HepG2 (cell line): Measurements from ENCODE around the gene TMEM14A. TPM values are rescaled to one million over a fixed set of nuclear protein-coding genes. Genes with fewer than 3 reads are reported as not detected.

Source experiments
- ETV6 ChIP-seq: sonication (generic); formaldehyde crosslinking; conservative IDR thresholded peaks from 2 replicates; pipeline ENCODE4 v1.4.0; 2020; ENCODE audit warnings: missing genetic modification reagents
- HIVEP1 ChIP-seq: sonication (generic); formaldehyde crosslinking; IDR thresholded peaks from 2 replicates; pipeline ENCODE4 v1.4.0; 2020; ENCODE audit warnings: mild to moderate bottlenecking, missing genetic modification reagents
- NCOR1 ChIP-seq: fragments of 200-600 bp; sonication (generic); IDR thresholded peaks from 2 replicates; pipeline ENCODE4 v1.7.0; 2017; ENCODE audit warnings: antibody characterized with exemption, low read length, borderline replicate concordance
- XRCC5 ChIP-seq: fragments of 200-400 bp; formaldehyde crosslinking; optimal IDR thresholded peaks from 2 replicates; pipeline ENCODE3; 2017; ENCODE audit warnings: mild to moderate bottlenecking, low read length
- ZKSCAN8 ChIP-seq: IDR thresholded peaks from 2 replicates; pipeline ENCODE4 v1.6.1; 2016; ENCODE audit warnings: borderline replicate concordance, missing genetic modification reagents, missing compliant biosample characterization
- ZNF12 ChIP-seq: sonication (generic); formaldehyde crosslinking; IDR thresholded peaks from 2 replicates; pipeline ENCODE4 v1.5.0; 2020; ENCODE audit warnings: missing genetic modification reagents
- ZNF317 ChIP-seq: sonication (generic); formaldehyde crosslinking; IDR thresholded peaks from 2 replicates; pipeline ENCODE4 v1.5.0; 2020; ENCODE audit warnings: mild to moderate bottlenecking, missing genetic modification reagents
- ZNF562 ChIP-seq: sonication (generic); formaldehyde crosslinking; IDR thresholded peaks from 2 replicates; pipeline ENCODE4 v1.8.0; 2022; ENCODE audit warnings: missing genetic modification reagents, borderline replicate concordance
- ZNF776 ChIP-seq: sonication (generic); formaldehyde crosslinking; IDR thresholded peaks from 2 replicates; pipeline ENCODE4 v1.4.0; 2020; ENCODE audit warnings: mild to moderate bottlenecking, missing genetic modification reagents
- ZNF788 ChIP-seq: sonication (generic); formaldehyde crosslinking; IDR thresholded peaks from 2 replicates; pipeline ENCODE4 v1.5.0; 2020; ENCODE audit warnings: mild to moderate bottlenecking, missing genetic modification reagents, borderline replicate concordance
- polyA plus RNA-seq, 8 experiments: library from polyadenylated mRNA; depleted of rRNA in 3 of 8; stranded (reverse) in 7 of 8; unstranded in 1 of 8; fragments of >200 nt; fragmentation: Illumina TruSeq in 4 of 8; extraction: Trizol in 4 of 8; gene quantifications; 2 replicates each; pipeline versions ENCODE4 v1.2.1 to v1.2.3, GENCODE V29; 2011 to 2016; ENCODE audit warnings: low read depth in 4 of 8, missing spikeins in 1 of 8, mixed read lengths in 1 of 8; ENCODE audit not compliant: insufficient read depth in 1 of 8
- total RNA-seq, 5 experiments: library from RNA; depleted of rRNA; stranded (reverse); fragments of >200 nt; fragmentation: Illumina TruSeq; extraction: Trizol; gene quantifications; 2 replicates each; pipeline ENCODE4 v1.2.3, GENCODE V29; 2016; ENCODE audit warnings: low read depth in 1 of 5
- TF ChIP-seq, protein P1 (sequence below): sonication (generic); formaldehyde crosslinking; conservative IDR thresholded peaks from 2 replicates; pipeline ENCODE4 v1.8.0; 2022; ENCODE audit warnings: mild to moderate bottlenecking, moderate library complexity, missing genetic modification reagents
- TF ChIP-seq, protein P2 (sequence below): sonication (generic); formaldehyde crosslinking; IDR thresholded peaks from 2 replicates; pipeline ENCODE4 v1.4.0; 2020; ENCODE audit warnings: low read depth, missing genetic modification reagents
- TF ChIP-seq, protein P3 (sequence below): sonication (generic); formaldehyde crosslinking; IDR thresholded peaks from 2 replicates; pipeline ENCODE4 v1.4.0; 2020; ENCODE audit warnings: missing genetic modification reagents, low read depth, mild to moderate bottlenecking, borderline replicate concordance
- TF ChIP-seq, protein P4 (sequence below): sonication (generic); formaldehyde crosslinking; IDR thresholded peaks from 2 replicates; pipeline ENCODE4 v1.4.0; 2020; ENCODE audit warnings: missing genetic modification reagents
- TF ChIP-seq, protein P5 (sequence below): sonication (generic); formaldehyde crosslinking; IDR thresholded peaks from 2 replicates; pipeline ENCODE4 v1.8.0; 2022; ENCODE audit warnings: missing genetic modification reagents, mild to moderate bottlenecking, moderate library complexity, borderline replicate concordance

Gene TMEM14A
- total and polyA plus RNA-seq, 2 of the 13 experiments (the other 11 are each of a cell fraction or from before 2014, with no cell fraction given): 24.6 to 73.7 TPM

DNA sequence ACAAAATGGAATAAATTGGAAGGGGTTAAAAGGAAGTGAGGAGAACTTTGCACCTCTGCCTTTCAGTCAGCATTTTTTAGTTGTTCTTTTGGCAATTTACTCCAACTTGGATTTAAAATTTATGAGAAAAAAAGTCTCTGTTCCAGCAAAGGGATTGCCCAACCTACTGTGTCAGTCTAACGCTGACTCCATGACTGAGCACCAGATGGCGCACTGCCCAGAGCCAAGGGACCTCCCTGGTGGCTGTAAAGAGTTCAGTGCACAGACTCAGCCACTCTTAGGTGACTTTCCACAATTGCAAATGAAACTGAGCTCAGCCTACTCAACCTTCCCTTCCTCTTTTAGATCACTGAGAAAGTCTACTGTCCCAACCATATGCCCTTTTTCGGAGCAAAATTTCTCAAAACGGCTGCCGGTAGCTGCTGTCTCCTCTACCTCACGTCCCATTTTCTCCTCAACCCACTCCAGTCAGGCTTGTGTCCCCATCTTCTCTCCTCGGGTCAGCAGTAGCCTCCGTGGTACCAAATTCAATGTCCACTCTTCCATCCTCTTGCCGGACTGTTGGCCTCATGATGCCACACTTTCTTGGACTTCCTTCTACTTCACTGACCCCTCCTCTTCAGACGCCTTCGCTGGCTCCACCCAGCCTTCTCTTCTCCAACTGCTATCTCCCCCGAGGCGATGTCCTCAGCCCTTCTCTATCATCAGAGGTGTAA is 53.7 kb downstream of the TMEM14A start (continued):
- TF ChIP-seq ZNF788 (CRISPR knock-in tag) (no peak; the same call in 1 of the 2 replicates), HIVEP1 (CRISPR knock-in tag) (0 out of 2 replicates have a peak, but pooled peaks have one; percentile 49), ZNF12 (CRISPR knock-in tag) (peak; percentile 49), XRCC5 (peak; percentile 95), ZKSCAN8 (no peak), ETV6 (CRISPR knock-in tag) (no peak), NCOR1 (no peak), ZNF562 (CRISPR knock-in tag) (no peak), ZNF317 (no peak), ZNF776 (no peak)
- TF ChIP-seq, protein P1, sequence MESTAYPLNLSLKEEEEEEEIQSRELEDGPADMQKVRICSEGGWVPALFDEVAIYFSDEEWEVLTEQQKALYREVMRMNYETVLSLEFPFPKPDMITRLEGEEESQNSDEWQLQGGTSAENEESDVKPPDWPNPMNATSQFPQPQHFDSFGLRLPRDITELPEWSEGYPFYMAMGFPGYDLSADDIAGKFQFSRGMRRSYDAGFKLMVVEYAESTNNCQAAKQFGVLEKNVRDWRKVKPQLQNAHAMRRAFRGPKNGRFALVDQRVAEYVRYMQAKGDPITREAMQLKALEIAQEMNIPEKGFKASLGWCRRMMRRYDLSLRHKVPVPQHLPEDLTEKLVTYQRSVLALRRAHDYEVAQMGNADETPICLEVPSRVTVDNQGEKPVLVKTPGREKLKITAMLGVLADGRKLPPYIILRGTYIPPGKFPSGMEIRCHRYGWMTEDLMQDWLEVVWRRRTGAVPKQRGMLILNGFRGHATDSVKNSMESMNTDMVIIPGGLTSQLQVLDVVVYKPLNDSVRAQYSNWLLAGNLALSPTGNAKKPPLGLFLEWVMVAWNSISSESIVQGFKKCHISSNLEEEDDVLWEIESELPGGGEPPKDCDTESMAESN: no peak; the same call in 1 of the 2 replicates
- TF ChIP-seq, protein P2, sequence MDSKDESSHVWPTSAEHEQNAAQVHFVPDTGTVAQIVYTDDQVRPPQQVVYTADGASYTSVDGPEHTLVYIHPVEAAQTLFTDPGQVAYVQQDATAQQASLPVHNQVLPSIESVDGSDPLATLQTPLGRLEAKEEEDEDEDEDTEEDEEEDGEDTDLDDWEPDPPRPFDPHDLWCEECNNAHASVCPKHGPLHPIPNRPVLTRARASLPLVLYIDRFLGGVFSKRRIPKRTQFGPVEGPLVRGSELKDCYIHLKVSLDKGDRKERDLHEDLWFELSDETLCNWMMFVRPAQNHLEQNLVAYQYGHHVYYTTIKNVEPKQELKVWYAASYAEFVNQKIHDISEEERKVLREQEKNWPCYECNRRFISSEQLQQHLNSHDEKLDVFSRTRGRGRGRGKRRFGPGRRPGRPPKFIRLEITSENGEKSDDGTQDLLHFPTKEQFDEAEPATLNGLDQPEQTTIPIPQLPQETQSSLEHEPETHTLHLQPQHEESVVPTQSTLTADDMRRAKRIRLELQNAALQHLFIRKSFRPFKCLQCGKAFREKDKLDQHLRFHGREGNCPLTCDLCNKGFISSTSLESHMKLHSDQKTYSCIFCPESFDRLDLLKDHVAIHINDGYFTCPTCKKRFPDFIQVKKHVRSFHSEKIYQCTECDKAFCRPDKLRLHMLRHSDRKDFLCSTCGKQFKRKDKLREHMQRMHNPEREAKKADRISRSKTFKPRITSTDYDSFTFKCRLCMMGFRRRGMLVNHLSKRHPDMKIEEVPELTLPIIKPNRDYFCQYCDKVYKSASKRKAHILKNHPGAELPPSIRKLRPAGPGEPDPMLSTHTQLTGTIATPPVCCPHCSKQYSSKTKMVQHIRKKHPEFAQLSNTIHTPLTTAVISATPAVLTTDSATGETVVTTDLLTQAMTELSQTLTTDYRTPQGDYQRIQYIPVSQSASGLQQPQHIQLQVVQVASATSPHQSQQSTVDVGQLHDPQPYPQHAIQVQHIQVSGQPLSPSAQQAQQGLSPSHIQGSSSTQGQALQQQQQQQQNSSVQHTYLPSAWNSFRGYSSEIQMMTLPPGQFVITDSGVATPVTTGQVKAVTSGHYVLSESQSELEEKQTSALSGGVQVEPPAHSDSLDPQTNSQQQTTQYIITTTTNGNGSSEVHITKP: peak; percentile 48; the same call in 1 of the 2 replicates
- TF ChIP-seq, protein P3, sequence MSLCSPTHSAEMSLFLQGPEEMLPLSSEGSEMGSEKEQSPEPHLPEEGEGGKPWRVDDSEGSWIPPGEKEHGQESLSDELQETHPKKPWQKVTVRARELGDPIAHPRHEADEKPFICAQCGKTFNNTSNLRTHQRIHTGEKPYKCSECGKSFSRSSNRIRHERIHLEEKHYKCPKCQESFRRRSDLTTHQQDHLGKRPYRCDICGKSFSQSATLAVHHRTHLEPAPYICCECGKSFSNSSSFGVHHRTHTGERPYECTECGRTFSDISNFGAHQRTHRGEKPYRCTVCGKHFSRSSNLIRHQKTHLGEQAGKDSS (CRISPR knock-in tag): peak; percentile 57; the same call in 1 of the 2 replicates
- TF ChIP-seq, protein P4, sequence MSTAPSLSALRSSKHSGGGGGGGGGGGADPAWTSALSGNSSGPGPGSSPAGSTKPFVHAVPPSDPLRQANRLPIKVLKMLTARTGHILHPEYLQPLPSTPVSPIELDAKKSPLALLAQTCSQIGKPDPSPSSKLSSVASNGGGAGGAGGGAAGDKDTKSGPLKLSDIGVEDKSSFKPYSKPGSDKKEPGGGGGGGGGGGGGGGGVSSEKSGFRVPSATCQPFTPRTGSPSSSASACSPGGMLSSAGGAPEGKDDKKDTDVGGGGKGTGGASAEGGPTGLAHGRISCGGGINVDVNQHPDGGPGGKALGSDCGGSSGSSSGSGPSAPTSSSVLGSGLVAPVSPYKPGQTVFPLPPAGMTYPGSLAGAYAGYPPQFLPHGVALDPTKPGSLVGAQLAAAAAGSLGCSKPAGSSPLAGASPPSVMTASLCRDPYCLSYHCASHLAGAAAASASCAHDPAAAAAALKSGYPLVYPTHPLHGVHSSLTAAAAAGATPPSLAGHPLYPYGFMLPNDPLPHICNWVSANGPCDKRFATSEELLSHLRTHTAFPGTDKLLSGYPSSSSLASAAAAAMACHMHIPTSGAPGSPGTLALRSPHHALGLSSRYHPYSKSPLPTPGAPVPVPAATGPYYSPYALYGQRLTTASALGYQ (CRISPR knock-in tag): no peak
- TF ChIP-seq, protein P5, sequence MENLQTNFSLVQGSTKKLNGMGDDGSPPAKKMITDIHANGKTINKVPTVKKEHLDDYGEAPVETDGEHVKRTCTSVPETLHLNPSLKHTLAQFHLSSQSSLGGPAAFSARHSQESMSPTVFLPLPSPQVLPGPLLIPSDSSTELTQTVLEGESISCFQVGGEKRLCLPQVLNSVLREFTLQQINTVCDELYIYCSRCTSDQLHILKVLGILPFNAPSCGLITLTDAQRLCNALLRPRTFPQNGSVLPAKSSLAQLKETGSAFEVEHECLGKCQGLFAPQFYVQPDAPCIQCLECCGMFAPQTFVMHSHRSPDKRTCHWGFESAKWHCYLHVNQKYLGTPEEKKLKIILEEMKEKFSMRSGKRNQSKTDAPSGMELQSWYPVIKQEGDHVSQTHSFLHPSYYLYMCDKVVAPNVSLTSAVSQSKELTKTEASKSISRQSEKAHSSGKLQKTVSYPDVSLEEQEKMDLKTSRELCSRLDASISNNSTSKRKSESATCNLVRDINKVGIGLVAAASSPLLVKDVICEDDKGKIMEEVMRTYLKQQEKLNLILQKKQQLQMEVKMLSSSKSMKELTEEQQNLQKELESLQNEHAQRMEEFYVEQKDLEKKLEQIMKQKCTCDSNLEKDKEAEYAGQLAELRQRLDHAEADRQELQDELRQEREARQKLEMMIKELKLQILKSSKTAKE (CRISPR knock-in tag): no peak
